ENCODE results near the gene NDUFV1.
A peak's percentile ranks its signal among the peaks of the same experiment; 100 is the strongest.

NDUFV1 gene

DNA sequence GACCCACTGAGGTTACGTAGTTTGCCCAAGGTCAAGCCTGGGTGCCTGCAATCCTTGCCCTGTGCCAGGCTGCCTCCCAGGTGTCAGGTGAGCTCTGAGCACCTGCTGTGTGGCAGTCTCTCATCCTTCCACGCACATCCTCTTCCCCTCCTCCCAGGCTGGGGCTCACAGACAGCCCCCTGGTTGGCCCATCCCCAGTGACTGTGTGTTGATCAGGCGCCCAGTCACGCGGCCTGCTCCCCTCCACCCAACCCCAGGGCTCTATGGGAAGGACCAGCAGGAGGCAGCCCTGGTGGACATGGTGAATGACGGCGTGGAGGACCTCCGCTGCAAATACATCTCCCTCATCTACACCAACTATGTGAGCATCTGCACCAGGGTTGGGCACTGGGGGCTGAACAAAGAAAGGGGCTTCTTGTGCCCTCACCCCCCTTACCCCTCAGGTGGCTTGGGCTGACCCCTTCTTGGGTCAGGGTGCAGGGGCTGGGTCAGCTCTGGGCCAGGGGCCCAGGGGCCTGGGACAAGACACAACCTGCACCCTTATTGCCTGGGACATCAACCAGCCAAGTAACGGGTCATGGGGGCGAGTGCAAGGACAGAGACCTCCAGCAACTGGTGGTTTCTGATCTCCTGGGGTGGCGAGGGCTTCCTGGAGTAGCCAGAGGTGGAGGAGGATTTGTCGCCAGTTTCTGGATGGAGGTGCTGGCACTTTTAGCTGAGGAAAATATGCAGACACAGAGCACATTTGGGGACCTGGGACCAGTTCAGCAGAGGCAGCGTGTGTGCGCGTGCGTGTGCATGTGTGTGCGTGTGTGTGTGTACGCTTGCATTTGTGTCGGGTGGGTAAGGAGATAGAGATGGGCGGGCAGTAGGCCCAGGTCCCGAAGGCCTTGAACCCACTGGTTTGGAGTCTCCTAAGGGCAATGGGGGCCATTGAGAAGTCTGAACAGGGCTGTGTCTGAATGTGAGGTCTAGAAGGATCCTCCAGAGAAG, 21.6 kb upstream of the NDUFV1 start:
- peaks cover 32% of the 10 kb centered on the region for H3K79me2 ChIP-seq (ENCODE audit: control insufficient read depth, low read length)
- peaks cover 50% of the 10 kb centered on the region for H3F3A ChIP-seq (ENCODE audit: control insufficient read depth, insufficient read depth)
- H3K27ac ChIP-seq (ENCODE audit: low read depth, low read length), result peak overlapping the region; percentile 90
- peak overlapping the region; percentile 98 for H3K4me2 ChIP-seq (ENCODE audit: low read length)
- H3K4me1 ChIP-seq (ENCODE audit: control insufficient read depth, low read length), result peaks cover 67% of the 10 kb centered on the region
- TF ChIP-seq, protein P1, sequence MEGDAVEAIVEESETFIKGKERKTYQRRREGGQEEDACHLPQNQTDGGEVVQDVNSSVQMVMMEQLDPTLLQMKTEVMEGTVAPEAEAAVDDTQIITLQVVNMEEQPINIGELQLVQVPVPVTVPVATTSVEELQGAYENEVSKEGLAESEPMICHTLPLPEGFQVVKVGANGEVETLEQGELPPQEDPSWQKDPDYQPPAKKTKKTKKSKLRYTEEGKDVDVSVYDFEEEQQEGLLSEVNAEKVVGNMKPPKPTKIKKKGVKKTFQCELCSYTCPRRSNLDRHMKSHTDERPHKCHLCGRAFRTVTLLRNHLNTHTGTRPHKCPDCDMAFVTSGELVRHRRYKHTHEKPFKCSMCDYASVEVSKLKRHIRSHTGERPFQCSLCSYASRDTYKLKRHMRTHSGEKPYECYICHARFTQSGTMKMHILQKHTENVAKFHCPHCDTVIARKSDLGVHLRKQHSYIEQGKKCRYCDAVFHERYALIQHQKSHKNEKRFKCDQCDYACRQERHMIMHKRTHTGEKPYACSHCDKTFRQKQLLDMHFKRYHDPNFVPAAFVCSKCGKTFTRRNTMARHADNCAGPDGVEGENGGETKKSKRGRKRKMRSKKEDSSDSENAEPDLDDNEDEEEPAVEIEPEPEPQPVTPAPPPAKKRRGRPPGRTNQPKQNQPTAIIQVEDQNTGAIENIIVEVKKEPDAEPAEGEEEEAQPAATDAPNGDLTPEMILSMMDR (IDR thresholded peaks at IDR 0.05; ENCODE audit: low read depth, low read length, poor library complexity, severe bottlenecking), result no peak
- TF ChIP-seq EZH2phosphoT487 (IDR thresholded peaks at IDR 0.05; ENCODE audit: borderline replicate concordance, low read length), result no peak
- H3K9me3 ChIP-seq (ENCODE audit: control insufficient read depth, insufficient read depth, low read length), result no peaks in the 10 kb centered on the region
- peaks cover 13% of the 10 kb centered on the region; the same call in 1 of the 2 replicates for H3K27me3 ChIP-seq (ENCODE audit: control insufficient read depth, low read length)
- H3K4me3 ChIP-seq (ENCODE audit: low read length), result peak overlapping the region; percentile 80
- H4K20me1 ChIP-seq (ENCODE audit: control insufficient read depth, insufficient read depth, low read depth, low read length), result peaks cover 11% of the 10 kb centered on the region
- H3K9me2 ChIP-seq (replicated peaks; ENCODE audit: control insufficient read depth, low read length), result no peaks in the 10 kb centered on the region
- H3K36me3 ChIP-seq (ENCODE audit: control insufficient read depth, low read length), result peaks cover 57% of the 10 kb centered on the region

- Histone ChIP-seq H3F3A (ENCODE audit: control insufficient read depth, insufficient read depth) (peaks cover 50% of the 10 kb centered on the region), H3K4me1 (ENCODE audit: control insufficient read depth, low read length) (peaks cover 67% of the 10 kb centered on the region), H3K9me2 (replicated peaks; ENCODE audit: control insufficient read depth, low read length) (no peaks in the 10 kb centered on the region), H3K79me2 (ENCODE audit: control insufficient read depth, low read length) (peaks cover 32% of the 10 kb centered on the region), H3K9me3 (ENCODE audit: control insufficient read depth, insufficient read depth, low read length) (no peaks in the 10 kb centered on the region), H3K27me3 (ENCODE audit: control insufficient read depth, low read length) (peaks cover 13% of the 10 kb centered on the region; the same call in 1 of the 2 replicates), H4K20me1 (ENCODE audit: control insufficient read depth, insufficient read depth, low read depth, low read length) (peaks cover 11% of the 10 kb centered on the region), H3K27ac (ENCODE audit: low read depth, low read length) (peak overlapping the region; percentile 90), H3K4me3 (ENCODE audit: low read length) (peak overlapping the region; percentile 80), H3K36me3 (ENCODE audit: control insufficient read depth, low read length) (peaks cover 57% of the 10 kb centered on the region), H3K4me2 (ENCODE audit: low read length) (peak overlapping the region; percentile 98)
- TF ChIP-seq, protein P1 (IDR thresholded peaks at IDR 0.05; ENCODE audit: low read depth, low read length, poor library complexity, severe bottlenecking), result no peak
- TF ChIP-seq EZH2phosphoT487 (IDR thresholded peaks at IDR 0.05; ENCODE audit: borderline replicate concordance, low read length), result no peak
Observed at GRCh38 chr11:67585911-67586310, 20.8 kb upstream of the NDUFV1 start.

GRCh38 chr11:67586568-67587250, 20.0 kb upstream of the NDUFV1 start:
- Histone ChIP-seq H3K36me3 (ENCODE audit: control insufficient read depth, low read length) (peaks cover 57% of the 10 kb centered on the region), H4K20me1 (ENCODE audit: control insufficient read depth, insufficient read depth, low read depth, low read length) (peaks cover 11% of the 10 kb centered on the region), H3K4me1 (ENCODE audit: control insufficient read depth, low read length) (peaks cover 67% of the 10 kb centered on the region), H3K27ac (ENCODE audit: low read depth, low read length) (peak overlapping the region; percentile 90), H3K9me3 (ENCODE audit: control insufficient read depth, insufficient read depth, low read length) (no peaks in the 10 kb centered on the region), H3K27me3 (ENCODE audit: control insufficient read depth, low read length) (0 out of 2 replicates have a peak, but pooled peaks cover 8% of the 10 kb centered on the region), H3K4me2 (ENCODE audit: low read length) (peak overlapping the region; percentile 98), H3K79me2 (ENCODE audit: control insufficient read depth, low read length) (peaks cover 32% of the 10 kb centered on the region), H3K4me3 (ENCODE audit: low read length) (peak overlapping the region; percentile 80), H3F3A (ENCODE audit: control insufficient read depth, insufficient read depth) (peaks cover 50% of the 10 kb centered on the region), H3K9me2 (replicated peaks; ENCODE audit: control insufficient read depth, low read length) (no peaks in the 10 kb centered on the region)
- TF ChIP-seq, protein P1 (IDR thresholded peaks at IDR 0.05; ENCODE audit: low read depth, low read length, poor library complexity, severe bottlenecking), result no peak
- TF ChIP-seq EZH2phosphoT487 (IDR thresholded peaks at IDR 0.05; ENCODE audit: borderline replicate concordance, low read length), result no peak
